Measurements from ENCODE around the gene ZNF566.

ZNF566 gene

GRCh38 chr19:36398571-36398970 lies 90.8 kb downstream of the ZNF566 start:
- Histone ChIP-seq H3F3A (ENCODE audit: control insufficient read depth, insufficient read depth) (no peaks in the 10 kb centered on the region), H3K79me2 (ENCODE audit: control insufficient read depth, low read length) (no peaks in the 10 kb centered on the region), H3K27ac (ENCODE audit: low read depth, low read length) (no peak overlapping the region), H3K9me2 (replicated peaks; ENCODE audit: control insufficient read depth, low read length) (no peaks in the 10 kb centered on the region), H3K4me1 (ENCODE audit: control insufficient read depth, low read length) (no peaks in the 10 kb centered on the region), H3K9me3 (ENCODE audit: control insufficient read depth, insufficient read depth, low read length) (peaks cover 10% of the 10 kb centered on the region), H4K20me1 (ENCODE audit: control insufficient read depth, insufficient read depth, low read depth, low read length) (no peaks in the 10 kb centered on the region), H3K4me2 (ENCODE audit: low read length) (no peak overlapping the region), H3K4me3 (ENCODE audit: low read length) (no peak overlapping the region), H3K36me3 (ENCODE audit: control insufficient read depth, low read length) (peaks cover 26% of the 10 kb centered on the region), H3K27me3 (ENCODE audit: control insufficient read depth, low read length) (no peaks in the 10 kb centered on the region)
- no peak for TF ChIP-seq EZH2phosphoT487 (IDR thresholded peaks at IDR 0.05; ENCODE audit: borderline replicate concordance, low read length)
- no peak for TF ChIP-seq CTCF (IDR thresholded peaks at IDR 0.05; ENCODE audit: low read depth, low read length, poor library complexity, severe bottlenecking)
